ENCODE data around the gene ANO2.
"Not testable (repeated sequence)": the region's sequence is repeated elsewhere in the genome, so short reads cannot be mapped to it uniquely, and the experiment has no call there.

The ANO2 gene

GRCh38 chr12:5684989-5685388 lies 260.1 kb downstream of the ANO2 start:
- H2AFZ ChIP-seq (ENCODE audit: low read length): no peak overlapping the region
- WGBS, 2 donors (ENCODE audit: extremely low coverage in 2 of 2, insufficient read length in 2 of 2, insufficient replicate concordance in 1 of 2): no CpG with 5 or more reads among the region's 2 CpGs

GRCh38 chr12:5682581-5682980 lies 262.5 kb downstream of the ANO2 start:
- Histone ChIP-seq H2BK15ac (ENCODE audit: low read length) (no peak overlapping the region), H4K91ac (ENCODE audit: low read depth, low read length, poor library complexity) (no peak overlapping the region), H3K4me2 (ENCODE audit: insufficient read depth, low read length, poor library complexity, severe bottlenecking) (no peak overlapping the region), H2BK12ac (ENCODE audit: low read length) (no peak overlapping the region), H2BK5ac (ENCODE audit: low read length) (no peak overlapping the region), H3K9me3 (replicated peaks in 1 of 2; ENCODE audit: control insufficient read depth in 2 of 2, insufficient read depth in 1 of 2, low read depth in 1 of 2, low read length in 2 of 2) (no peaks in the 10 kb centered on the region), H3K36me3 (replicated peaks in 1 of 2; ENCODE audit: control insufficient read depth in 2 of 2, insufficient read depth in 2 of 2, low read length in 2 of 2) (no peaks in the 10 kb centered on the region), H3K18ac (ENCODE audit: low read length) (no peak overlapping the region), H3K9ac (ENCODE audit: low read depth, low read length, poor library complexity) (no peak overlapping the region), H2AK5ac (ENCODE audit: low read depth, low read length) (no peak overlapping the region), H3K4me3 (ENCODE audit: low read length in 2 of 2) (no peak overlapping the region), H4K8ac (ENCODE audit: low read depth, low read length) (no peak overlapping the region), H3K27ac (replicated peaks; ENCODE audit: low read length) (no peak overlapping the region), H2AFZ (ENCODE audit: low read length) (no peak overlapping the region), H3K14ac (ENCODE audit: low read length) (no peak overlapping the region), H3K4ac (ENCODE audit: low read length) (no peak overlapping the region), H3K23ac (ENCODE audit: low read depth, low read length, poor library complexity) (no peak overlapping the region), H2BK120ac (ENCODE audit: low read depth, low read length) (no peak overlapping the region), H3K27me3 (ENCODE audit: control insufficient read depth in 3 of 3, insufficient read depth in 3 of 3, low read depth in 1 of 3, low read length in 3 of 3) (no peaks in the 10 kb centered on the region), H3K4me1 (ENCODE audit: control insufficient read depth in 2 of 2, insufficient read depth in 1 of 2, low read depth in 1 of 2, low read length in 2 of 2) (no peaks in the 10 kb centered on the region), H3K79me1 (ENCODE audit: low read depth, low read length) (no peaks in the 10 kb centered on the region)
- no CpG with 5 or more reads among the region's 3 CpGs for WGBS, 2 donors (ENCODE audit: extremely low coverage in 2 of 2, insufficient read length in 2 of 2, insufficient replicate concordance in 1 of 2)
- no peak for DNase-seq (ENCODE audit: low spot score)

More at GRCh38 chr12:5684989-5685388, 260.1 kb downstream of the ANO2 start:
- H3K27ac ChIP-seq (replicated peaks; ENCODE audit: low read length): no peak overlapping the region
- no peak overlapping the region for H2BK15ac ChIP-seq (ENCODE audit: low read length)
- H3K4me1 ChIP-seq (ENCODE audit: control insufficient read depth in 2 of 2, insufficient read depth in 1 of 2, low read depth in 1 of 2, low read length in 2 of 2): peaks cover 0 to 2% of the 10 kb centered on the region in 2 donors
- H3K4me3 ChIP-seq (ENCODE audit: low read length in 2 of 2): no peak overlapping the region
- H3K79me1 ChIP-seq (ENCODE audit: low read depth, low read length): no peaks in the 10 kb centered on the region
- no peak overlapping the region for H2BK120ac ChIP-seq (ENCODE audit: low read depth, low read length)
- peak overlapping the region; percentile 16 for H3K23ac ChIP-seq (ENCODE audit: low read depth, low read length, poor library complexity)
- H3K9ac ChIP-seq (ENCODE audit: low read depth, low read length, poor library complexity): no peak overlapping the region
- no peak overlapping the region for H4K8ac ChIP-seq (ENCODE audit: low read depth, low read length)
- no peak overlapping the region for H3K18ac ChIP-seq (ENCODE audit: low read length)
- H2BK5ac ChIP-seq (ENCODE audit: low read length): no peak overlapping the region
- no peak overlapping the region for H3K4ac ChIP-seq (ENCODE audit: low read length)
- DNase-seq (ENCODE audit: low spot score): no peak
- no peaks in the 10 kb centered on the region for H3K9me3 ChIP-seq (replicated peaks in 1 of 2; ENCODE audit: control insufficient read depth in 2 of 2, insufficient read depth in 1 of 2, low read depth in 1 of 2, low read length in 2 of 2)
- no peak overlapping the region for H2BK12ac ChIP-seq (ENCODE audit: low read length)
- H3K4me2 ChIP-seq (ENCODE audit: insufficient read depth, low read length, poor library complexity, severe bottlenecking): no peak overlapping the region
- H3K27me3 ChIP-seq (ENCODE audit: control insufficient read depth in 3 of 3, insufficient read depth in 3 of 3, low read depth in 1 of 3, low read length in 3 of 3): no peaks in the 10 kb centered on the region
- no peak overlapping the region for H2AK5ac ChIP-seq (ENCODE audit: low read depth, low read length)
- no peaks in the 10 kb centered on the region for H3K36me3 ChIP-seq (replicated peaks in 1 of 2; ENCODE audit: control insufficient read depth in 2 of 2, insufficient read depth in 2 of 2, low read length in 2 of 2)
- no peak overlapping the region for H4K91ac ChIP-seq (ENCODE audit: low read depth, low read length, poor library complexity)
- no peak overlapping the region for H3K14ac ChIP-seq (ENCODE audit: low read length)

- no peak overlapping the region for H3K14ac ChIP-seq (ENCODE audit: low read length)
- no peaks in the 10 kb centered on the region for H3K9me3 ChIP-seq (replicated peaks in 1 of 2; ENCODE audit: control insufficient read depth in 2 of 2, insufficient read depth in 1 of 2, low read depth in 1 of 2, low read length in 2 of 2)
- no peak overlapping the region for H2BK120ac ChIP-seq (ENCODE audit: low read depth, low read length)
- H3K4me3 ChIP-seq (ENCODE audit: low read length in 2 of 2): no peak overlapping the region
- no peak overlapping the region for H3K4me2 ChIP-seq (ENCODE audit: insufficient read depth, low read length, poor library complexity, severe bottlenecking)
- H2BK12ac ChIP-seq (ENCODE audit: low read length): no peak overlapping the region
- no CpG with 5 or more reads among the region's 5 CpGs for WGBS, 2 donors (ENCODE audit: extremely low coverage in 2 of 2, insufficient read length in 2 of 2, insufficient replicate concordance in 1 of 2)
- no peak overlapping the region for H4K91ac ChIP-seq (ENCODE audit: low read depth, low read length, poor library complexity)
- H3K79me1 ChIP-seq (ENCODE audit: low read depth, low read length): no peaks in the 10 kb centered on the region
- H2BK5ac ChIP-seq (ENCODE audit: low read length): no peak overlapping the region
- no peak overlapping the region for H2BK15ac ChIP-seq (ENCODE audit: low read length)
- no peaks in the 10 kb centered on the region for H3K4me1 ChIP-seq (ENCODE audit: control insufficient read depth in 2 of 2, insufficient read depth in 1 of 2, low read depth in 1 of 2, low read length in 2 of 2)
- no peak overlapping the region for H3K27ac ChIP-seq (replicated peaks; ENCODE audit: low read length)
- no peaks in the 10 kb centered on the region for H3K36me3 ChIP-seq (replicated peaks in 1 of 2; ENCODE audit: control insufficient read depth in 2 of 2, insufficient read depth in 2 of 2, low read length in 2 of 2)
- H4K8ac ChIP-seq (ENCODE audit: low read depth, low read length): no peak overlapping the region
- no peaks in the 10 kb centered on the region for H3K27me3 ChIP-seq (ENCODE audit: control insufficient read depth in 3 of 3, insufficient read depth in 3 of 3, low read depth in 1 of 3, low read length in 3 of 3)
- H3K4ac ChIP-seq (ENCODE audit: low read length): no peak overlapping the region
- H2AFZ ChIP-seq (ENCODE audit: low read length): no peak overlapping the region
- no peak overlapping the region for H3K9ac ChIP-seq (ENCODE audit: low read depth, low read length, poor library complexity)
- H2AK5ac ChIP-seq (ENCODE audit: low read depth, low read length): no peak overlapping the region
- H3K23ac ChIP-seq (ENCODE audit: low read depth, low read length, poor library complexity): no peak overlapping the region
- no peak overlapping the region for H3K18ac ChIP-seq (ENCODE audit: low read length)
- DNase-seq (ENCODE audit: low spot score): no peak
These were observed 266.9 kb downstream of the ANO2 start for GRCh38 chr12:5678176-5678575.

GRCh38 chr12:5669624-5670023 lies 275.4 kb downstream of the ANO2 start:
- not testable (repeated sequence) for H3K36me3 ChIP-seq (replicated peaks in 1 of 2; ENCODE audit: control insufficient read depth in 2 of 2, insufficient read depth in 2 of 2, low read length in 2 of 2); H3K27ac ChIP-seq (replicated peaks; ENCODE audit: low read length); H3K18ac ChIP-seq (ENCODE audit: low read length); H3K9me3 ChIP-seq (replicated peaks in 1 of 2; ENCODE audit: control insufficient read depth in 2 of 2, insufficient read depth in 1 of 2, low read depth in 1 of 2, low read length in 2 of 2); H3K4me1 ChIP-seq (ENCODE audit: control insufficient read depth in 2 of 2, insufficient read depth in 1 of 2, low read depth in 1 of 2, low read length in 2 of 2); DNase-seq (ENCODE audit: low spot score); H2BK15ac ChIP-seq (ENCODE audit: low read length); H4K8ac ChIP-seq (ENCODE audit: low read depth, low read length); H2AK5ac ChIP-seq (ENCODE audit: low read depth, low read length); H2BK5ac ChIP-seq (ENCODE audit: low read length); H2AFZ ChIP-seq (ENCODE audit: low read length); H3K4ac ChIP-seq (ENCODE audit: low read length); H2BK120ac ChIP-seq (ENCODE audit: low read depth, low read length); H3K4me2 ChIP-seq (ENCODE audit: insufficient read depth, low read length, poor library complexity, severe bottlenecking); H4K91ac ChIP-seq (ENCODE audit: low read depth, low read length, poor library complexity); H3K79me1 ChIP-seq (ENCODE audit: low read depth, low read length); H3K27me3 ChIP-seq (ENCODE audit: control insufficient read depth in 3 of 3, insufficient read depth in 3 of 3, low read depth in 1 of 3, low read length in 3 of 3); H3K4me3 ChIP-seq (ENCODE audit: low read length in 2 of 2); H2BK12ac ChIP-seq (ENCODE audit: low read length); H3K14ac ChIP-seq (ENCODE audit: low read length); H3K23ac ChIP-seq (ENCODE audit: low read depth, low read length, poor library complexity); H3K9ac ChIP-seq (ENCODE audit: low read depth, low read length, poor library complexity)
- WGBS, 2 donors (ENCODE audit: extremely low coverage in 2 of 2, insufficient read length in 2 of 2, insufficient replicate concordance in 1 of 2): no CpG with 5 or more reads among the region's 1 CpG
